GM12878 (cell line): ENCODE data around the gene VEZF1. TPM values are rescaled to one million over a fixed set of nuclear protein-coding genes. Genes with fewer than 3 reads are reported as not detected.

ENCODE experiments used
- ATAC-seq: fragments of 200-7000 bp; cut with Tn5 transposase; 3 replicates; pipeline ENCODE4 v1.9.1; 2020; ENCODE audit warnings: mild to moderate bottlenecking, moderate library complexity
- BruUV-seq: library from RNA; stranded (reverse); fragments of 400-500 nt; replicated peaks from 2 replicates; lab custom pipeline; 2021; lab: Mats Ljungman, UMichigan
- CTCF ChIA-PET: fragments of 300-600 bp; sonication (Branson Sonifier 250); formaldehyde crosslinking; extraction: SDS; loops from one replicate; lab custom pipeline; 2021; ENCODE audit warnings: inconsistent platforms; lab: Yijun Ruan, JAX
- POLR2A ChIA-PET: fragments of 350-600 bp; formaldehyde crosslinking; extraction: SDS; loops from one replicate; lab custom pipeline; 2021; ENCODE audit warnings: inconsistent platforms; lab: Charles Lee
- RAD21 ChIA-PET: fragments of 300-600 bp; sonication (Branson Sonifier 250); formaldehyde crosslinking; loops from one replicate; lab custom pipeline; 2023; ENCODE audit warnings: antibody characterized with exemption; ENCODE audit not compliant: unreplicated experiment; lab: Charles Lee
- SMC1A ChIA-PET: fragments of 300-600 bp; sonication (Branson Sonifier 250); formaldehyde crosslinking; loops from one replicate; lab custom pipeline; 2023; ENCODE audit not compliant: unreplicated experiment, uncharacterized antibody; lab: Charles Lee
- DNase-seq: peaks from one replicate; pipeline ENCODE4 v3.0.0-alpha.2; 2011; ENCODE audit warnings: low read depth, low spot score
- FAIRE-seq: peaks from 3 replicates; lab custom pipeline; 2011; peaks lifted over from hg19 to GRCh38; lab: Jason Lieb, UNC
- H2AFZ ChIP-seq: 2 replicates; pipeline ENCODE4 v1.6.0; 2011; ENCODE audit warnings: low read depth, low read length, control low read depth; ENCODE audit not compliant: control insufficient read depth
- H3K27ac ChIP-seq: 2 replicates; pipeline ENCODE4 v1.5.1; 2011; ENCODE audit warnings: control low read depth; ENCODE audit not compliant: control insufficient read depth, insufficient read depth
- H3K27me3 ChIP-seq, 2 experiments: replicated peaks in 1 of 2; 2 replicates each; pipeline versions ENCODE4 v1.6.0 to v1.6.1; 2011; ENCODE audit warnings: low read length in 1 of 2; ENCODE audit not compliant: control insufficient read depth in 2 of 2, insufficient read depth in 2 of 2
- H3K36me3 ChIP-seq, 2 experiments: 2 replicates each; pipeline ENCODE4 v1.5.1; 2011; ENCODE audit warnings: low read length in 1 of 2; ENCODE audit not compliant: control insufficient read depth in 2 of 2, insufficient read depth in 2 of 2
- H3K4me1 ChIP-seq: 2 replicates; pipeline ENCODE4 v1.6.1; 2011; ENCODE audit warnings: mild to moderate bottlenecking, low read length, moderate library complexity, mixed read lengths; ENCODE audit not compliant: control insufficient read depth, insufficient read depth
- H3K4me2 ChIP-seq: 2 replicates; pipeline ENCODE4 v1.6.0; 2011; ENCODE audit warnings: control low read depth; ENCODE audit not compliant: control insufficient read depth, insufficient read depth
- H3K4me3 ChIP-seq: fragments of 200-600 bp; sonication (generic); 2 replicates; pipeline ENCODE4 v1.5.1; 2016
- H3K79me2 ChIP-seq: 2 replicates; pipeline ENCODE4 v1.6.0; 2011; ENCODE audit warnings: low read length; ENCODE audit not compliant: control insufficient read depth, insufficient read depth
- H3K9ac ChIP-seq: 2 replicates; pipeline ENCODE4 v1.8.0; 2011; ENCODE audit warnings: low read length, control low read depth, mixed read lengths; ENCODE audit not compliant: control insufficient read depth, insufficient read depth
- H3K9me3 ChIP-seq: replicated peaks from 3 replicates; pipeline ENCODE4 v1.5.1; 2011; ENCODE audit warnings: mild to moderate bottlenecking, low read length; ENCODE audit not compliant: control insufficient read depth, insufficient read depth
- H4K20me1 ChIP-seq: 2 replicates; pipeline ENCODE4 v1.6.0; 2011; ENCODE audit not compliant: control insufficient read depth, insufficient read depth
- BHLHE40 ChIP-seq, 2 experiments: fragments of 450-650 bp in 1 of 2; IDR thresholded peaks; 2 replicates each; pipeline ENCODE4 v1.6.1; 2011 to 2017; ENCODE audit warnings: low read depth in 2 of 2, borderline replicate concordance in 1 of 2, improper control_type of control experiment in 1 of 2, low read length in 1 of 2, mild to moderate bottlenecking in 1 of 2
- BRCA1 ChIP-seq: IDR thresholded peaks from 2 replicates; pipeline ENCODE4 v1.6.1; 2011; ENCODE audit warnings: low read depth, low read length, improper control_type of control experiment
- EZH2 ChIP-seq: IDR thresholded peaks from 2 replicates; pipeline ENCODE4 v1.6.1; 2012; ENCODE audit warnings: low read depth, mild to moderate bottlenecking, control low read depth, inconsistent platforms, low read length, borderline replicate concordance; ENCODE audit not compliant: control insufficient read depth
- IRF3 ChIP-seq: fragments of 450-650 bp; IDR thresholded peaks from 2 replicates; pipeline ENCODE4 v1.6.1; 2014; ENCODE audit warnings: mild to moderate bottlenecking
- IRF5 ChIP-seq: fragments of 450-650 bp; IDR thresholded peaks from 2 replicates; pipeline ENCODE4 v1.6.1; 2017; ENCODE audit warnings: borderline replicate concordance
- KAT2A ChIP-seq: conservative IDR thresholded peaks from 2 replicates; pipeline ENCODE4 v1.6.1; 2011; ENCODE audit warnings: low read depth, low read length; ENCODE audit not compliant: control insufficient read depth
- MAX ChIP-seq: IDR thresholded peaks from 2 replicates; pipeline ENCODE4 v1.6.1; 2012; ENCODE audit warnings: low read depth, low read length, improper control_type of control experiment
- MEF2B ChIP-seq: fragments of 450-650 bp; IDR thresholded peaks from 2 replicates; pipeline ENCODE4 v1.6.1; 2018; ENCODE audit warnings: mild to moderate bottlenecking, moderate library complexity; ENCODE audit not compliant: partially characterized antibody, poor library complexity, severe bottlenecking
- MTA3 ChIP-seq: IDR thresholded peaks from 2 replicates; pipeline ENCODE4 v1.6.1; 2012; ENCODE audit warnings: low read length, inconsistent platforms, borderline replicate concordance
- MYB ChIP-seq: fragments of 150-350 bp; IDR thresholded peaks from 2 replicates; pipeline ENCODE4 v1.6.1; 2014; ENCODE audit warnings: mild to moderate bottlenecking, low read depth, low read length, borderline replicate concordance
- PAX8 ChIP-seq: fragments of 450-650 bp; IDR thresholded peaks from 2 replicates; pipeline ENCODE4 v1.6.1; 2017; ENCODE audit warnings: mild to moderate bottlenecking, moderate library complexity
- RUNX3 ChIP-seq: IDR thresholded peaks from 2 replicates; pipeline ENCODE4 v1.6.1; 2012; ENCODE audit warnings: low read length, inconsistent platforms
- ZNF207 ChIP-seq: fragments of 450-650 bp; IDR thresholded peaks from 2 replicates; pipeline ENCODE4 v1.6.1; 2014; ENCODE audit warnings: antibody characterized with exemption, mild to moderate bottlenecking, borderline replicate concordance
- WGBS: methylation state at CpG from one replicate; pipeline ENCODE4 v1.1.6; 2016; ENCODE audit warnings: low lambda C conversion rate; ENCODE audit not compliant: insufficient replicate concordance, insufficient coverage; ENCODE audit errors: missing lambda C conversion rate; 5-methylcytosine and 5-hydroxymethylcytosine counted together
- in situ Hi-C: fragments of 300-500 bp; cut with MboI; formaldehyde crosslinking; loops from 9 replicates; pipeline ENCODE4 v1.14.3; 2018; ENCODE audit warnings: mixed read lengths
- intact Hi-C: fragments of 100-400 bp; cut with micrococcal nuclease; formaldehyde crosslinking; loops from one replicate; pipeline ENCODE4 v1.14.2; 2022; ENCODE audit not compliant: unreplicated experiment
- polyA plus RNA-seq, 11 experiments: library from polyadenylated mRNA; depleted of rRNA in 4 of 11; unstranded in 6 of 11; stranded (reverse) in 5 of 11; fragments of >200 nt; fragmentation: Nextera tagmentation in 4 of 11; fragmentation: Illumina TruSeq in 1 of 11; extraction: Ambion mirVana in 4 of 11; extraction: Trizol in 1 of 11; gene quantifications; 1 replicate in 1 of 11; 2 replicates in 10 of 11; pipeline versions ENCODE4 v1.2.1 to v1.2.3, GENCODE V29; 2011 to 2016; ENCODE audit warnings: inconsistent platforms in 2 of 11, missing spikeins in 2 of 11, low read depth in 1 of 11
- total RNA-seq, 4 experiments: library from RNA; depleted of rRNA in 3 of 4; stranded (reverse); fragments of >200 nt in 3 of 4; fragmentation: Illumina TruSeq in 1 of 4; extraction: Trizol in 1 of 4; gene quantifications; 2 replicates each; pipeline versions ENCODE4 v1.2.1 to v1.2.3, GENCODE V29; 2013 to 2021

Gene VEZF1
- total and polyA plus RNA-seq, 10 of the 15 experiments (the other 5 are each of a cell fraction or from before 2014, with no cell fraction given) = 9.5 to 28.2 (median 20.3) TPM

GRCh38 chr17:57941384-57942370 is 46.4 kb downstream of the VEZF1 start:
- CTCF ChIA-PET = interaction anchor here (0.7 to 9.5 kb wide), 10 partner anchors 8 to 55 kb away, joined by 3 to 77 read pairs (median 4); partner anchors contain the start of gene CUEDC1
- in situ Hi-C loops = no loop called here
- POLR2A ChIA-PET = interaction anchor here (1.0 to 5.3 kb wide), 7 partner anchors 7 to 81 kb away, joined by 3 to 51 read pairs (median 11); no protein-coding TSS in a partner anchor

More at GRCh38 chr17:57941384-57942370, 46.4 kb downstream of the VEZF1 start:
- Histone ChIP-seq H4K20me1 (no peaks in the 10 kb centered on the region; the same call in 1 of the 2 replicates), H3K9me3 (no peaks in the 10 kb centered on the region), H3K27ac (no peak overlapping the region), H3K36me3 (no peaks in the 10 kb centered on the region), H3K4me1 (peaks cover 49% of the 10 kb centered on the region), H3K27me3 (no peaks in the 10 kb centered on the region), H2AFZ (no peak overlapping the region), H3K4me2 (peak overlapping the region; percentile 28; the same call in 1 of the 2 replicates), H3K79me2 (no peaks in the 10 kb centered on the region), H3K4me3 (no peak overlapping the region), H3K9ac (no peak overlapping the region)
- no peak for TF ChIP-seq KAT2A
- no peak for TF ChIP-seq MEF2B
- TF ChIP-seq MYB = no peak
- TF ChIP-seq EZH2 = no peak
- no peak for TF ChIP-seq ZNF207
- no peak for TF ChIP-seq BRCA1
- TF ChIP-seq BHLHE40 (IDR thresholded peaks at IDR 0.05; ENCODE audit: borderline replicate concordance in 1 of 2, low read depth in 2 of 2, low read length in 1 of 2) = no peak
- TF ChIP-seq MAX = no peak
- no peak for TF ChIP-seq PAX8
- TF ChIP-seq RUNX3 = no peak
- no peak for TF ChIP-seq MTA3
- TF ChIP-seq IRF5 = no peak
- no peak for TF ChIP-seq IRF3
- 59% methylated on average over 10 of the region's 10 CpGs for WGBS
- BruUV-seq = no TSS peak
- no peak for DNase-seq
- ChIA-PET SMC1A (interaction anchor here (0.5 to 8.2 kb wide), 16 partner anchors 8 to 73 kb away, joined by 3 to 138 read pairs (median 7); partner anchors contain the start of gene CUEDC1), RAD21 (interaction anchor here (1.9 to 5.2 kb wide), 5 partner anchors 9 to 58 kb away, joined by 6 to 86 read pairs (median 18); partner anchors contain the start of genes CUEDC1 and VEZF1)
- peak; percentile 3 for ATAC-seq
- intact Hi-C loops = no loop called here
- FAIRE-seq = no peak
